ENCODE results near the gene SMIM23. TPM values are rescaled to one million over a fixed set of nuclear protein-coding genes. Genes with fewer than 3 reads are reported as not detected.
A peak's percentile ranks its signal among the peaks of the same experiment; 100 is the strongest.

Gene SMIM23
- total RNA-seq = not detected in 2 replicates

- H3K4me3 Mint-ChIP-seq = no peak within 1 kb of the TSS
- H3K36me3 Mint-ChIP-seq (ENCODE audit: low read depth) = no peaks in the 10 kb centered on the region
- H3K27ac Mint-ChIP-seq = no peak within 1 kb of the TSS
- peaks cover 1% of the 10 kb centered on the region for H3K27me3 Mint-ChIP-seq
- intact Hi-C loops (cut with micrococcal nuclease) = no loop called here
- no peaks in the 10 kb centered on the region for H3K4me1 Mint-ChIP-seq
- no peak for DNase-seq
- H3K9me3 Mint-ChIP-seq = no peaks in the 10 kb centered on the region
Measured at GRCh38 chr5:171785517-171785916, at the start of gene SMIM23. SMIM23 (plus strand) TSS chr5:171785817; CDS start chr5:171785872, 55 bp downstream.

- Mint-ChIP-seq H3K9me3 (no peaks in the 10 kb centered on the region), H3K36me3 (ENCODE audit: low read depth) (no peaks in the 10 kb centered on the region), H3K27me3 (no peaks in the 10 kb centered on the region), H3K27ac (no peak overlapping the region), H3K4me1 (no peaks in the 10 kb centered on the region), H3K4me3 (no peak overlapping the region)
- DNase-seq = no peak
- intact Hi-C loops (cut with micrococcal nuclease) = no loop called here
Measured at GRCh38 chr5:171736976-171737891, 48.4 kb upstream of the SMIM23 start.

GRCh38 chr5:171738501-171738900, 47.1 kb upstream of the SMIM23 start:
- intact Hi-C loops (cut with micrococcal nuclease) = no loop called here
- H3K27me3 Mint-ChIP-seq = no peaks in the 10 kb centered on the region
- no peak for DNase-seq
- peaks cover 3% of the 10 kb centered on the region for H3K9me3 Mint-ChIP-seq
- H3K36me3 Mint-ChIP-seq (ENCODE audit: low read depth) = no peaks in the 10 kb centered on the region
- H3K4me1 Mint-ChIP-seq = no peaks in the 10 kb centered on the region
- no peak overlapping the region for H3K4me3 Mint-ChIP-seq
- no peak overlapping the region for H3K27ac Mint-ChIP-seq

DNA sequence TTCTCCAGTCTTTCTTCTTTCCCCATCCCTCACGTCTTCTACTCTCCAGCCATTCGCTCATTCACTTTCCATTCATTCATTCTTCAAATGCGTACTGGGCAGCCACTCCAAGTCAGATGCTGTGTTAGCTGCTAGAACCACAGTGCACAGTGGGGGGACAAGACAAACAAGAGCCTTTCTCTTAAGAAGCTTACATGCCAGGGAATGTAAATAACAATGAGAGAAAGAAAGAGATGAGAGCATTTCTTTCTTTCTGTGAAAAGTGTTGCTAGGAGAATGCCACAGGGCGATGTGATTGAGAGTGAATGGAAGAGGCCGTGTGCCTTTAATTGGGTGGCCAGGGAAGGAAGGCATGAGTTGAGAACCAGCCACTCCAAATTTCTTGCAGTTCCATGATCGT, 46.3 kb upstream of the SMIM23 start:
- intact Hi-C loops (cut with micrococcal nuclease) = no loop called here
- DNase-seq = no peak
- H3K4me1 Mint-ChIP-seq = no peaks in the 10 kb centered on the region
- no peaks in the 10 kb centered on the region for H3K27me3 Mint-ChIP-seq
- no peak overlapping the region for H3K4me3 Mint-ChIP-seq
- H3K27ac Mint-ChIP-seq = no peak overlapping the region
- H3K36me3 Mint-ChIP-seq (ENCODE audit: low read depth) = no peaks in the 10 kb centered on the region
- peaks cover 3% of the 10 kb centered on the region for H3K9me3 Mint-ChIP-seq

DNA sequence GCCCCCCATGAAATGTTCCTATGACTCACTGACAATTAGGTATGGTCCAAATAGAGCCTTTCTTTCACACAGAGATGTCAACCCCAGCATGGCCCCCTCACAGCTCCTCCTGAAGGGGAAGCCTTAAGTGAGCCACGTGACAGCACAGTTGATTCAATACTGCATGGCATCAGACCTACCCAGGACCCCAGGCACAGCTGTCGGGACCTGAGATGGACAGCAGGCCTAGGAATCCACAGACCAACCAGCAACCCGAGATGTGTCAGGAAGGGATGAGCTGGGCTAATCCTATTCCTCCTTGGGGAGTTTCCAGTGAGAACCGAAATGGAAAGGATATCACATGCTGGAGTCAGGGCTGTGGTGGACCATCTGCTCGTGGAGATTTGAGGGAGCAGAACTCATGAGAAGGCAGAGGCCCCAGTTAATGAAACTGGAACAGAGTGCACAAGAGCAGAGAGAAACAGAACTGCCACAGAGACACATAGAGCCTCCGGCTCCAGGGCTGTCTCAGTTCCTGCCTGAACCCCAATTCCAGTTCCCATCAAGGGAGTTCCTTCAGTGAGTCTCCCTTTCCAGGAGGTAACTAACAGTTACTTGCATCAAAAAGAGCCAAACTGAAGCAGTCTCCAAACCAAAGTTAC, 42.1 kb upstream of the SMIM23 start:
- Mint-ChIP-seq H3K27ac (no peak overlapping the region), H3K36me3 (ENCODE audit: low read depth) (no peaks in the 10 kb centered on the region), H3K4me3 (no peak overlapping the region), H3K4me1 (no peaks in the 10 kb centered on the region), H3K9me3 (peaks cover 6% of the 10 kb centered on the region), H3K27me3 (peaks cover 3% of the 10 kb centered on the region)
- intact Hi-C loops (cut with micrococcal nuclease) = no loop called here
- DNase-seq = no peak

DNA sequence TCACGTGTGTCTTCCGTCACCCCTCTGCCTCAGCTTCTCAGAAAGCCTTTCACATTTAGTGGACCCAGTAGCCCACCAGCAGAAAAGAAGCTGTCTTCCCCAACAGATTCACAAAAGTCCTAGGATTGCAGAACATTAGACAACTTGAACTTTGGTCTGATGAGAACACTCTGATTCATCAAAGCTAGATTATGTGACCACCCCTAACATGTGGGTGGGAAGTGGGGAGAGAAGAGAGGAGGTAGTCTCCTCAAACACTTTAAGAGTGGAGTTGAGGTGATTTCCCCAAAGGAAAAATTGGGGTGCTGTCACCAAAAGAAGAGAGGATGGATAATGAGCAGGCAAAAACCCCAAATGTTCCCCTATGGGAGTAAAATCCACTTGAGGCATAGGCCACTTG, 41.4 kb upstream of the SMIM23 start:
- Mint-ChIP-seq H3K9me3 (peaks cover 6% of the 10 kb centered on the region), H3K4me1 (no peaks in the 10 kb centered on the region), H3K4me3 (no peak overlapping the region), H3K27ac (no peak overlapping the region), H3K27me3 (peaks cover 3% of the 10 kb centered on the region), H3K36me3 (ENCODE audit: low read depth) (no peaks in the 10 kb centered on the region)
- no peak for DNase-seq
- intact Hi-C loops (cut with micrococcal nuclease) = no loop called here

DNA sequence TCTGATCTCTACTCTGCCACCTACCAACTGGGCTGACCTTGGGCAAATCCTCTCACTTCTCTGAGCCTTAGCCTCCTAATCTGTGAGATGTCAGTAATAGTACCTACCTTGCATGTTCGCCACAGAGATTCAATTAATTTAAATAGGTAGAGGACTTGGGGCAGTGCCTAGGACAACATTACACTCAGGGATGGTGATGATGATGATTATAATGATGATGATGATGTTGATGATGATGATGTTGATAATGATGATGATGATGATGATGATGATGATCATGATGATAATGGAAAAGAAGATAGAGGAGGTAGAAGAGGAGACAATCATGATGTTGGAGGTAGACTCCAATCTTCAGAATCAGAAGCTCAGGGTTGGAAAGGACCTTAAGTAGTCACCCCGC, 40.7 kb upstream of the SMIM23 start:
- Mint-ChIP-seq H3K4me3 (no peak overlapping the region), H3K9me3 (peaks cover 6% of the 10 kb centered on the region), H3K27ac (no peak overlapping the region), H3K27me3 (peaks cover 3% of the 10 kb centered on the region), H3K4me1 (no peaks in the 10 kb centered on the region), H3K36me3 (ENCODE audit: low read depth) (no peaks in the 10 kb centered on the region)
- DNase-seq = peak; percentile 2
- intact Hi-C loops (cut with micrococcal nuclease) = no loop called here

DNA sequence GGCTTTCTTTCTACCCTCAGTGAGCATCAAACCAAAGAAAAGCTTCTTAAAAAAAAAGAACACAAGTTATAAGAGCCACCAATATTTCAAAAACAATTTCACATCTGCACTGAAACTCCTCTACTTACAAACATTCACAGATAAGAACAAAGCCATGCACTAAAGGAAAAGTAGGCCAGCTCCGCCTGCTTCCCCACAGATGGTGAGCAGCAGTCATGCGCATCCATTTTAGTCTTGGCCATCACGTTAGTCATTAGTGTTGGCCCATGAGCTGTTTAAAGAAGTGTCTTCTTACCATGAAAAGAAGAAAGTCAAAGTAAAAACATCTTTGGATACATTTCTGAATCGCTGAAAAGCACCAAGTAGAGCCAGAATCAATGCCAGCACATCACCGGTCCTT, 40.0 kb upstream of the SMIM23 start:
- peak; percentile 14 for DNase-seq
- H3K27me3 Mint-ChIP-seq = peaks cover 3% of the 10 kb centered on the region
- no peaks in the 10 kb centered on the region for H3K36me3 Mint-ChIP-seq (ENCODE audit: low read depth)
- intact Hi-C loops (cut with micrococcal nuclease) = no loop called here
- H3K4me3 Mint-ChIP-seq = no peak overlapping the region
- H3K9me3 Mint-ChIP-seq = peaks cover 6% of the 10 kb centered on the region
- H3K27ac Mint-ChIP-seq = no peak overlapping the region
- H3K4me1 Mint-ChIP-seq = no peaks in the 10 kb centered on the region

- Mint-ChIP-seq H3K9me3 (peaks cover 6% of the 10 kb centered on the region), H3K27me3 (peaks cover 3% of the 10 kb centered on the region), H3K27ac (no peak overlapping the region), H3K36me3 (ENCODE audit: low read depth) (no peaks in the 10 kb centered on the region), H3K4me1 (no peaks in the 10 kb centered on the region), H3K4me3 (no peak overlapping the region)
- intact Hi-C loops (cut with micrococcal nuclease) = no loop called here
- peak; percentile 7 for DNase-seq
Measured at GRCh38 chr5:171747061-171747859, 38.4 kb upstream of the SMIM23 start.

GRCh38 chr5:171748720-171749119, 36.9 kb upstream of the SMIM23 start:
- H3K4me3 Mint-ChIP-seq = no peak overlapping the region
- H3K36me3 Mint-ChIP-seq (ENCODE audit: low read depth) = no peaks in the 10 kb centered on the region
- peaks cover 4% of the 10 kb centered on the region for H3K27me3 Mint-ChIP-seq
- H3K4me1 Mint-ChIP-seq = no peaks in the 10 kb centered on the region
- DNase-seq = no peak
- intact Hi-C loops (cut with micrococcal nuclease) = no loop called here
- peaks cover 3% of the 10 kb centered on the region for H3K9me3 Mint-ChIP-seq
- H3K27ac Mint-ChIP-seq = no peak overlapping the region

DNA sequence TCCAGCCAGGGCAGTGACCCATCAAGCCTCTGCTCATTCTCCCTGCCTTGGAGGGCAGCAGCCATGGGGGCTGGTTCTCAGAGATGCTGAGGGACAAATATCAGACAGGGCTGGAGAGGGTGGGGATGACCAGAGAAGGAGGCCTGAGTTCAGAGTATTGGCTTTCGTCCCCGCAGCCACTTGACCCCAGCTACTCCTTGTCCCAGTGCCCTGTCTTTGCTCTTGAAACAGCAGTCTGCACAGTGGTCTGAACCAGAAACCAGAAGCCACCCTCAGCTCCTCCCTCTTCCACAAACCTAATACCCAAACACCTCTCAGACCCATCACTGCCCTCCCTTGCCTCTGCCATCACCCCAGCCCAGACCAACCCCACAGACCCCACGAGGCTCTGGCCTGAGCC, 36.3 kb upstream of the SMIM23 start:
- Mint-ChIP-seq H3K27me3 (peaks cover 4% of the 10 kb centered on the region), H3K9me3 (peaks cover 3% of the 10 kb centered on the region), H3K27ac (no peak overlapping the region), H3K4me3 (no peak overlapping the region), H3K4me1 (no peaks in the 10 kb centered on the region), H3K36me3 (ENCODE audit: low read depth) (no peaks in the 10 kb centered on the region)
- intact Hi-C loops (cut with micrococcal nuclease) = no loop called here
- DNase-seq = no peak

DNA sequence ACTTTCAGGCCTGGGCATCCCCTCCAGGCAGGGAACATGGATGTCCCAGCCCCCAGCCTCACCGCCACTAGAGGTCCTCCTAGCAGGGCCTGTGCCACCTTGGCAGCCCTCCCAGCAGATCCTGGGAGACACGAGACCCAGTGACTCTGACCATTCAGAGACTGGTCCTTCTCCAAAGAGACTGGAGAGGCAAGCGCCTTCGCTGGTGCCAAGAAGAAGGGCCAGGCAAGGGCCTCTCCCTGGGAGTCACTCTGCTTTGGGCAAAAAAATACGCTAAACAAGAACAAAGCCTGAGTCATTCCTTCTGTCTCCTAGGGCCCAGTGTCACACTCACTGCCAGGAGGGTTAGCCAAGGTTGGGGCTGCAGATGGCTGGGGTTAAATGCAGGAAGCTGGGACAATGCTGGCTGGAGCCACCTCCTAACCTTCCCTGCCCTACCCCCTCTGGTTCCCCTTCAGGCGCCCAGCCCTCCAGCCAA, 35.3 kb upstream of the SMIM23 start:
- intact Hi-C loops (cut with micrococcal nuclease) = no loop called here
- DNase-seq = no peak
- no peak overlapping the region for H3K27ac Mint-ChIP-seq
- no peaks in the 10 kb centered on the region for H3K9me3 Mint-ChIP-seq
- H3K27me3 Mint-ChIP-seq = peaks cover 6% of the 10 kb centered on the region
- no peak overlapping the region for H3K4me3 Mint-ChIP-seq
- H3K4me1 Mint-ChIP-seq = no peaks in the 10 kb centered on the region
- no peaks in the 10 kb centered on the region for H3K36me3 Mint-ChIP-seq (ENCODE audit: low read depth)

- Mint-ChIP-seq H3K36me3 (ENCODE audit: low read depth) (no peaks in the 10 kb centered on the region), H3K4me1 (no peaks in the 10 kb centered on the region), H3K9me3 (no peaks in the 10 kb centered on the region), H3K27ac (no peak overlapping the region), H3K27me3 (peaks cover 4% of the 10 kb centered on the region), H3K4me3 (no peak overlapping the region)
- intact Hi-C loops (cut with micrococcal nuclease) = no loop called here
- no peak for DNase-seq
Measured at GRCh38 chr5:171755354-171755821, 30.2 kb upstream of the SMIM23 start.
